SJSA1 (cell line): Measurements from ENCODE around the gene RBM38. TPM values are rescaled to one million over a fixed set of nuclear protein-coding genes. Genes with fewer than 3 reads are reported as not detected.
"Not testable (repeated sequence)": the region's sequence is repeated elsewhere in the genome, so short reads cannot be mapped to it uniquely, and the experiment has no call there.

Source experiments
- DNase-seq, 2 experiments: peaks; one replicate each; pipeline ENCODE4 v3.0.0-alpha.2; 2015 to 2020; ENCODE audit warnings: low spot score in 2 of 2, low read depth in 1 of 2
- H3K27ac ChIP-seq: fragments of 250-450 bp; sonication (Bioruptor Pico); 2 replicates; pipeline ENCODE4 v1.5.1; 2020; ENCODE audit warnings: mild to moderate bottlenecking, moderate library complexity
- H3K27me3 ChIP-seq: fragments of 250-450 bp; sonication (Bioruptor Pico); replicated peaks from 2 replicates; pipeline ENCODE4 v1.5.1; 2020; ENCODE audit warnings: mild to moderate bottlenecking, moderate library complexity
- H3K36me3 ChIP-seq: fragments of 250-450 bp; sonication (Bioruptor Pico); 2 replicates; pipeline ENCODE4 v1.5.1; 2020; ENCODE audit warnings: mild to moderate bottlenecking
- H3K4me1 ChIP-seq: fragments of 250-450 bp; sonication (Bioruptor Pico); replicated peaks from 2 replicates; pipeline ENCODE4 v1.6.1; 2021; ENCODE audit warnings: mild to moderate bottlenecking
- H3K4me3 ChIP-seq: fragments of 250-450 bp; sonication (Bioruptor Pico); 2 replicates; pipeline ENCODE4 v1.5.1; 2020; ENCODE audit warnings: mild to moderate bottlenecking
- H3K9me3 ChIP-seq: fragments of 250-450 bp; sonication (Bioruptor Pico); replicated peaks from 2 replicates; pipeline ENCODE4 v1.5.1; 2020; ENCODE audit warnings: mild to moderate bottlenecking
- total RNA-seq: library from RNA; depleted of rRNA; stranded (reverse); fragments of >200 nt; shearing (Covaris generic); gene quantifications from 2 replicates; pipeline ENCODE4 v1.2.3, GENCODE V29; 2014; rRNA removed

Gene RBM38
- total RNA-seq: 14.1 and 20.8 TPM in 2 replicates

DNA sequence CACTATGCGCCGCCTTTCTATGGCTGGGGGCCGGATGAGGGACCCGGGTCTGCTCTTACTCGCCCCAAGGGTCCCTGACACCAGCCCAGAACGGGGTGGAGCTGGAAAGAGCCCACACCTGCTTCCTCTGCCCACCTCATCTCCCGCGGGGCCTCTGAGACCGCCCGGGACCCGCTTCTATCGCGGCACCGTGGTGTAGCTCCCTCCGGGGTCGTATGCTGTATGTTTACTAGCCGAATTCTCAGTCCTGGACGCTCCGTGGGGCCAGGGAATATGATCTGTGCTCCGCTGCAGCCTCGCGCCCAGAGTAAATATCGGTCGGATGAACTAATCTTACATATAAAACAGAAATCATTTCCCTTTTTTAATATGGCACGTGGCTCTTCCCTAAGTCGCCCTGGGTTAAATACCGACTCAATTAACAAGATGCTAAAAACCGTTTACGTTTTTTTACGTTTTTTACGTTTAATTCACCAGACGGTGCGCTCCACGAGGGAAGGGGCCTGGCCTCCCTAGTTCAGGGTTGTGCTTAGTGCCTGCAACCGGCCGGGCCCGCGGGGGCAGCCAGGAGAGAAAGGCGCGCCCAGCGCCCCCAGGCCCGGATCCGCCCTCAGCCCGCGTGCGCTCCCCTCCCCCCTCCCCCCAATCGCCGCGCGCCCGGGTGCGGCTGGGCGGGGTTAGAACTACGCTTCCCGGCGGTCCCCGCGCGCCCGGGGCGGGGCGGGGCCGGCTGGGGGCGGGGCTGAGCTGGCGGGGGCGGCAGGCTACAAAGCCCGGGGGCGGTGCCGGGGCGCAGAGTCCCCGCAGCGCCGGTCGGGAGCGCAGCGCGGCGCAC, at the start of gene RBM38:
TSS of gene RBM38 (plus strand) at position 793 of the 835 bp plus-strand sequence. CDS start 186 bp downstream, outside the sequence.
- peak in 1 of 2 experiments; percentile 61 for DNase-seq
- H3K27me3 ChIP-seq: no peaks in the 10 kb centered on the region
- peak within 1 kb of the TSS; percentile 72 for H3K4me3 ChIP-seq
- H3K27ac ChIP-seq: no peak within 1 kb of the TSS; the same call in 1 of the 2 replicates
- peaks cover 24% of the 10 kb centered on the region for H3K36me3 ChIP-seq
- H3K4me1 ChIP-seq: peaks cover 29% of the 10 kb centered on the region
- H3K9me3 ChIP-seq: no peaks in the 10 kb centered on the region

- H3K9me3 ChIP-seq: no peaks in the 10 kb centered on the region
- DNase-seq: no peak
- H3K27ac ChIP-seq: no peak overlapping the region
- no peak overlapping the region for H3K4me3 ChIP-seq
- peaks cover 5% of the 10 kb centered on the region for H3K4me1 ChIP-seq
- H3K36me3 ChIP-seq: no peaks in the 10 kb centered on the region
- H3K27me3 ChIP-seq: no peaks in the 10 kb centered on the region; the same call in 1 of the 2 replicates
These were observed 49.5 kb upstream of the RBM38 start for GRCh38 chr20:57341663-57342062.

DNA sequence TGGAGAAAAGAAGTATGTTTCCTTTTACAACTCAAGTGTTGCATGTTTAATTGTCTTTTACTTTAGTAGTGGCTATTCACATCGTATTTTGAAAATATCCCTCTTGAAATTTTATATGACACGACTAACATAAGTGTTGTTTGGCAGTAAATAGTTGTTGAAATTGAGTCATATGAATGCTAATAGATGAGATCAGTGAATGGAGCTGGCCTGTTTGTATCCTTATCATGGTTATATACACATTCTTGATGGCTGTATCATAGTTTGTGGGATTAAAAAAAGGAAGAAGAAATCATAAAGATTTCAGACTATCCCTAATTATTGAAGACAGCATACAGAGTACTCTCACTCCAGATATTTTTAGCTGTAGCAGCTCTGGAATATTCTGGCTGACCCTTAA, 48.4 kb upstream of the RBM38 start:
- H3K27me3 ChIP-seq: no peaks in the 10 kb centered on the region
- peaks cover 10% of the 10 kb centered on the region for H3K4me1 ChIP-seq
- no peak overlapping the region for H3K4me3 ChIP-seq
- H3K27ac ChIP-seq: no peak overlapping the region
- no peaks in the 10 kb centered on the region for H3K9me3 ChIP-seq
- H3K36me3 ChIP-seq: no peaks in the 10 kb centered on the region
- peak in 1 of 2 experiments; percentile 14 for DNase-seq

DNA sequence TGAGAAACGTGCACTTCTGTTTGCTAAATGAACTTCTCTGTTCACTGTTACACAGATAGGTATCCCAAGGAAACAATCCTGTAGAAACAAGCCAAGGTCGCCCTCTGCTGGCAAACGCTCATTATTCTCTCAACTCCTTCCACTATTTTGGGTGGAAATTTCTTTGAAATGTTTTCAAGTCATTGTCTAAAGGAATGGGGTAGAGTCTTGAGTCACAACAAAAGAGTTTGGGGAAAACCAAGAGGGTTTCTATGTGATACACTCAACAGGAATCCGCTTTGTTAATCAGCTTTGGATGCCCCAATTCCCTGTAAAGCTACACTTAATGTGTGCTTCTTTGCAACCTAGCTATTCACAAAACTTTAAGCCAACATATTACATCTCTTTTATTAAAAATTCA, 44.7 kb upstream of the RBM38 start:
- Histone ChIP-seq H3K4me1 (peaks cover 10% of the 10 kb centered on the region), H3K9me3 (no peaks in the 10 kb centered on the region), H3K27me3 (no peaks in the 10 kb centered on the region), H3K36me3 (no peaks in the 10 kb centered on the region), H3K27ac (peak overlapping the region; percentile 23; the same call in 1 of the 2 replicates), H3K4me3 (no peak overlapping the region)
- peak; percentile 86 to 95 for DNase-seq

DNA sequence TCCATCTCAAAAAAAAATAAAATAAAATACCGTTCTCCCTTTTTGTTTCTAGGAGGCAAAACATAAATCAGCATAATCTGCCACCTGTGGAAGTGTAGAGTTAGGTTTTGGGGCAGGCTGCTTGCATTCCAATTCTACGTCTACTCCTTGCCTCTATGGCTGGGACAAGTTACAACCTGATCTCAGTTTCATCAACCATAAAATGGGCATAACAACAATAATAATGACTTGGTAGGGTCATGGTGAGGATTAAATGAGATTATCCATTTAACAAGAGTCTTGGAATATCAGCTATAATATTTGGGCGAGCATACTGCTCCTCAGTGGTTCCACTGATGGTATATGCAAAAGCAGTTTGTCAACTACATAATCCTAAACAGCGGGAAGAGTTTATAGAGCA, 43.8 kb upstream of the RBM38 start:
- Histone ChIP-seq H3K27ac (no peak overlapping the region), H3K36me3 (no peaks in the 10 kb centered on the region; the same call in none of the 2 replicates), H3K4me3 (no peak overlapping the region), H3K9me3 (no peaks in the 10 kb centered on the region), H3K4me1 (peaks cover 17% of the 10 kb centered on the region), H3K27me3 (no peaks in the 10 kb centered on the region)
- DNase-seq: no peak

DNA sequence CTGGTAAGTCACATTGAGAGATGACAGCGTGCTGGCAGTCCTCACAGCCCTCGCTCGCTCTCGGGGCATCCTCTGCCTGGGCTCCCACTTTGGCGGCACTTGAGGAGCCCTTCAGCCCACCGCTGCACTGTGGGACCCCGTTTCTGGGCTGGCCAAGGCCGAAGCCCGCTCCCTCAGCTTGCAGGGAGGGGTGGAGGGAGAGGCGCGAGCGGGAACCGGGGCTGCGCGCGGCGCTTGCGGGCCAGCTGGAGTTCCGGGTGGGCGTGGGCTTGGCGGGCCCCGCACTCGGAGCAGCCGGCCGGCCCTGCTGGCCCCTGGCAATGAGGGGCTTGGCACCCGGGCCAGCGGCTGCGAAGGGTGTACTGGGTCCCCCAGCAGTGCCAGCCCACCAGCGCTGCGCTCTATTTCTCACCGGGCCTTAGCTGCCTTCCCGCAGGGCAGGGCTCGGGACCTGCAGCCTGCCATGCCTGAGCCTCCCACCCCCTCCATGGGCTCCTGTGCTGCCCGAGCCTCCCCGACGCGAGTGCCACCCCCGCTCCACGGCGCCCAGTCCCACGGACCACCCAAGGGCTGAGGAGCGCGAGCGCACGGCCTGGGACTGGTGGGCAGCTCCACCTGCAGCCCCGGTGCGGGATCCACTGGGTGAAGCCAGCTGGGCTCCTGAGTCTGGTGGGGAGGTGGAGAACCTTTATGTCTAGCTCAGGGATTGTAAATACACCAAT, 42.8 kb upstream of the RBM38 start:
- not testable (repeated sequence) for H3K9me3 ChIP-seq, H3K36me3 ChIP-seq

GRCh38 chr20:57348922-57349574, 42.1 kb upstream of the RBM38 start:
- not testable (repeated sequence) for DNase-seq, H3K4me3 ChIP-seq, H3K27ac ChIP-seq, H3K36me3 ChIP-seq, H3K27me3 ChIP-seq, H3K9me3 ChIP-seq
- peaks cover 15% of the 10 kb centered on the region for H3K4me1 ChIP-seq

More for the DNA sequence above, 42.8 kb upstream of the RBM38 start:
- not testable (repeated sequence) for H3K27me3 ChIP-seq, H3K4me3 ChIP-seq, DNase-seq, H3K27ac ChIP-seq
- peaks cover 15% of the 10 kb centered on the region for H3K4me1 ChIP-seq

GRCh38 chr20:57350081-57350710, 41.0 kb upstream of the RBM38 start:
- DNase-seq: no peak
- Histone ChIP-seq H3K36me3 (no peaks in the 10 kb centered on the region; the same call in none of the 2 replicates), H3K9me3 (no peaks in the 10 kb centered on the region), H3K27ac (no peak overlapping the region), H3K27me3 (no peaks in the 10 kb centered on the region), H3K4me1 (peaks cover 15% of the 10 kb centered on the region), H3K4me3 (no peak overlapping the region)

DNA sequence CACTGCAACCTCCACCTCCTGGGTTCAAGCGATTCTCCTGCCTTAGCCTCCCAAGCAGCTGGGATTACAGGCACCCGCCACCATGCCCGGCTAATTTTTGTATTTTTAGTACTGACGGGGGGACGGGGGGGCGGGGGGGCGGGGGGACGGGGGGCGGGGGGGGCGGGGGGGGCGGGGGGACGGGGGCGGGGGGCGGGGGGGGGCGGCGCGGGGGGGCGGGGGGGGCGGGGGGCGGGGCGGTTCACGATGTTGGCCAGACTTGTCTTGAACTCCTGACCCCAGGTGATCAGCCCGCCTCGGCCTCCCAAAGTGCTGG, 40.5 kb upstream of the RBM38 start:
- not testable (repeated sequence) for H3K9me3 ChIP-seq, H3K36me3 ChIP-seq, DNase-seq, H3K27me3 ChIP-seq
- H3K4me3 ChIP-seq: peak overlapping the region; percentile 70
- H3K27ac ChIP-seq: peak overlapping the region; percentile 81
- peaks cover 15% of the 10 kb centered on the region for H3K4me1 ChIP-seq

- Histone ChIP-seq H3K4me3 (peak within 1 kb of the TSS; percentile 70), H3K4me1 (peaks cover 15% of the 10 kb centered on the region), H3K9me3 (no peaks in the 10 kb centered on the region), H3K27ac (peak within 1 kb of the TSS; percentile 81), H3K36me3 (no peaks in the 10 kb centered on the region; the same call in none of the 2 replicates), H3K27me3 (no peaks in the 10 kb centered on the region)
- DNase-seq: peak; percentile 87 to 89
These were observed 40.0 kb upstream of the RBM38 start, which contains the start of gene RAE1 for GRCh38 chr20:57351042-57351783. TSS of gene RAE1 (plus strand) at chr20:57351255. CDS start at chr20:57354039, 2,784 bp downstream.

DNA sequence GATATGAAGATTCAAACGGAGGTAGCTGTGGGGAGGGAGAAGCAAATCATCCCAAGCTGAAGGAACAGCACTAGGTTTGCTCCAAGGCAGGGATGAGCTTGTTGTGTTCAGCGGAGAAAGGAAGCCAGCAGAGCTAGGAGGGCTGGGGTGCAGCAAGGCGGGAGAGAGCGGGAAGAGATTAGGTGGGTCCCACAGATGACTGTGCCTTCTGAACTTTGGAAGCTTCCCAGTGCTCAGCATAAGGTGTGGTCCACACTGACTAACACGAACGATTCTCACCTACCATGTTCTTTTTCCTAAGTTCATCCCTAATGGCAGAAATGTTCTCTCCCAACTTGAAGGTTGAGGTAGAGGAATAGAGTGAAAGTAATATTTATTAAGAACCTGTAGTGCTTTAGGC, 38.9 kb upstream of the RBM38 start:
- H3K36me3 ChIP-seq: no peaks in the 10 kb centered on the region; the same call in none of the 2 replicates
- no peak for DNase-seq
- no peaks in the 10 kb centered on the region for H3K27me3 ChIP-seq
- no peaks in the 10 kb centered on the region for H3K9me3 ChIP-seq
- H3K4me1 ChIP-seq: peaks cover 9% of the 10 kb centered on the region
- H3K27ac ChIP-seq: no peak overlapping the region
- H3K4me3 ChIP-seq: peak overlapping the region; percentile 70

GRCh38 chr20:57353351-57353750, 37.8 kb upstream of the RBM38 start:
- no peak overlapping the region for H3K4me3 ChIP-seq
- no peak for DNase-seq
- no peak overlapping the region for H3K27ac ChIP-seq
- H3K36me3 ChIP-seq: no peaks in the 10 kb centered on the region; the same call in none of the 2 replicates
- no peaks in the 10 kb centered on the region for H3K27me3 ChIP-seq
- no peaks in the 10 kb centered on the region for H3K9me3 ChIP-seq
- H3K4me1 ChIP-seq: peaks cover 9% of the 10 kb centered on the region

- Histone ChIP-seq H3K9me3 (no peaks in the 10 kb centered on the region), H3K4me3 (no peak overlapping the region), H3K36me3 (no peaks in the 10 kb centered on the region; the same call in 1 of the 2 replicates), H3K4me1 (no peaks in the 10 kb centered on the region; the same call in 1 of the 2 replicates), H3K27ac (no peak overlapping the region), H3K27me3 (no peaks in the 10 kb centered on the region)
- no peak for DNase-seq
These were observed 29.7 kb upstream of the RBM38 start for GRCh38 chr20:57361517-57361916.
